ENCODE results near the gene SNX19.

DNA sequence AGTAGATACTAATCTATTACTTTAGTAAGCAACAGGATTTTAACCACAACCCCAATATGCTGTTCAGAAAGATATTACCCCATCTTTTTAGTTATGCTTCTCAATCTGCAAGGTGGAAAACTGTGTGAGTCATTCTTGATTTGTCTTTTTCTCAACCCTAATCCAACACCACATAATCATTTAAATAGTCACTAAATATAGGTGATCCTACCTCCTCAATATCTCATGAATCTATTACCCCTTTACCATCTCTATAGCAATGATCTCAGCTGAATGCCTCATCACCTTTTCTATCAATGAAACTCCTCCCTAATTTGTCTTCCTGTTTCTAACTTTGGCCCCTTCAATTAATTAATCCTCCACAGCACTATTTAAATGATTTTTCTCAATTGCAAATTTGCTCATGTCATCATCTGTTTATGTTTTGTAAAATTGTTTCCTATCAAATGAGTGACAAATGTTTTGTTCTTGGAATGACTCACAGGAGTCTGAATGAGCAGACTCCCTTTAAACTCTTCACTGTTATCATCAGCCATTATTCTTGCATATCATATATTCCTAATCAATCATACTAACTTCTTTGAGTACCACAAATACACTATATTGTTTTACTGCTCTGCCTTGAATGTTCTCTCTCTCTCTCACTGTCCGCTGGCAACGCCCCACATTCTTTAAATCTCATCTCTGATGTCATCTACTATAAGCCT is 26.1 kb downstream of the SNX19 start:
- TF ChIP-seq, protein P1, sequence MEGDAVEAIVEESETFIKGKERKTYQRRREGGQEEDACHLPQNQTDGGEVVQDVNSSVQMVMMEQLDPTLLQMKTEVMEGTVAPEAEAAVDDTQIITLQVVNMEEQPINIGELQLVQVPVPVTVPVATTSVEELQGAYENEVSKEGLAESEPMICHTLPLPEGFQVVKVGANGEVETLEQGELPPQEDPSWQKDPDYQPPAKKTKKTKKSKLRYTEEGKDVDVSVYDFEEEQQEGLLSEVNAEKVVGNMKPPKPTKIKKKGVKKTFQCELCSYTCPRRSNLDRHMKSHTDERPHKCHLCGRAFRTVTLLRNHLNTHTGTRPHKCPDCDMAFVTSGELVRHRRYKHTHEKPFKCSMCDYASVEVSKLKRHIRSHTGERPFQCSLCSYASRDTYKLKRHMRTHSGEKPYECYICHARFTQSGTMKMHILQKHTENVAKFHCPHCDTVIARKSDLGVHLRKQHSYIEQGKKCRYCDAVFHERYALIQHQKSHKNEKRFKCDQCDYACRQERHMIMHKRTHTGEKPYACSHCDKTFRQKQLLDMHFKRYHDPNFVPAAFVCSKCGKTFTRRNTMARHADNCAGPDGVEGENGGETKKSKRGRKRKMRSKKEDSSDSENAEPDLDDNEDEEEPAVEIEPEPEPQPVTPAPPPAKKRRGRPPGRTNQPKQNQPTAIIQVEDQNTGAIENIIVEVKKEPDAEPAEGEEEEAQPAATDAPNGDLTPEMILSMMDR (IDR thresholded peaks at IDR 0.05): no peak
- TF ChIP-seq POLR2A (IDR thresholded peaks at IDR 0.05): no peak

Data from adrenal gland (tissue), 5 donors.